Activated CD4-positive, alpha-beta T cell treated with anti-CD3 and anti-CD28 coated beads, Interleukin-2, amount 50 U/mL, for 4 hours (primary cell): ENCODE results near the gene RNF141.

Source experiments
- DNase-seq, 2 experiments: peaks; one replicate each; pipeline ENCODE4 v3.0.0-alpha.2; 2020

Gene RNF141

DNA sequence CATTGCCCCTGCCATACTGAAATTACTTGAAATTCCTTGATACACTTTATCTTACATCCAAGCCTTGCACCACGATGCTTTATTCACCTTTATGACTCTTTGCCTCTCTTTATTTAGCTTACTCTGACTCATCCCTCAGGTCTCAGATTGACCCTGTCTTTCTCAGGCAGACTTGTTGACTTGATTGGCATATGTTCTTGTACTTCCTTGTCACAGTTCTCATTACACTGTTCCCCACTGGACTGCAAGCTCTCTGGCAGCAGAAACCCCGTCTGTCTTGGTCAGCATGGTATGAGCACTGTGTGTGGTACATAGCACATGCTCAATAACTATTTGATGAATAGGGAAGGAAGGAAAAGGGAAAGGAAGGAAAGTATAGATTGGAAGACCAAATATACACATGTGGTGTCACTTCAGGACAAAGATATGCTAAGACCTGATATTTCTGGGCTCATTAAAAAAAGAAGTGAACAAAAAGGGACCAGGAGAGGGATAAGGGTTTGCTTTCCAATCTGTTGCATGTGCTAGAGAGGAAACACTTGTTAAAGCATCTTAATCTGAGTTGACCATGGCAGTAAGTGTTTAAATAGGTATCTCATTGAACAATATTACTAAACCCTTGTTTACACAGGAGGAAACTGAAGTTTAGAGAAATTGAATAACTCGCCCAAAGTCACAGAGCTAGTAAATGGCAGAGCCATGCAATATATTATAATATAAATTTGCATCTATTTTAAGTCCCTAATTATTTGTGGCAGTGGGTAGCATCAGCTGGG, 20.2 kb upstream of the RNF141 start:
- no peak for DNase-seq

GRCh38 chr11:10558288-10558687, 17.3 kb upstream of the RNF141 start:
- no peak for DNase-seq

GRCh38 chr11:10556590-10556989, 15.6 kb upstream of the RNF141 start:
- DNase-seq: no peak

DNA sequence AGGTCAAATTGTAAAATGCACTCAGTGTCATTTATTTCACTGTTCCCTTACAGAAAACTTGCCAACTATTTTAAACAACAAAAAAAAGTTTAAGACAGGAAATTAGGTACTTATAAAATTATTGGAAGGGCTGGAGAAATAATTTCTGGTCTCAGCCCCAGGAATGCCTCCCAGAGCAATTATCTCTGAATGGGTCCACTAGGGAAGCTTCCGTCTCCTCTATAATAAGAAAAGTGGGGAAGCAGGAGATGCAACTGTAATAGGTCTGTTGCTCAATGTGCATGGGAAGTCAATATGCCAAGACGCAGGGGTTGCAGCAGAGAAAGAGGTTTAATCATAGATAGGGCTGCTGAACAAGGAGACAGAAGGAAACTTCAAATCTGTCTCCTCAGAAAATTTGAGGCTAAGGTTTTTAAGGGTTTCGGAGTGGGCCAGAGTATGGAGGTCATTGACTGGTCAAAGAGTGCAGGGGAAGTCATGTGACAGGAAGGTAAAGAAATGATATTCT, 10.9 kb upstream of the RNF141 start:
- no peak for DNase-seq

DNA sequence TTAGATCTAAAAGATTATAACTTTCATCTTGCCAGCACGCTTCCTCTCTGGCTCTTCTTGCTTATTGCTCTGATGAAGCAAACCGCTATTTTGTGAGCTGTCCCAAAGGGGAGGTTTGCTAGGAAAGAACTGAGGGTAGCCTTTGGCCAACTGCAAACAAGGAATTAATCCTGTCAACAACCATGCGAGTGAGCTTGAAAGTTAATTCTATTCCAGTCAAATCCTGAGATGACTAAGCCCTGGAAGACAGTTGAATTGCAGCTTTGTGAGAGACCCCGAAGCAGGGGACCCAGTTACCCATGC, 10.3 kb upstream of the RNF141 start:
- DNase-seq: no peak

- DNase-seq: no peak
These were observed 9.7 kb upstream of the RNF141 start for GRCh38 chr11:10550503-10551289.

- DNase-seq: no peak
These were observed 3.8 kb upstream of the RNF141 start for GRCh38 chr11:10544491-10545465.

DNA sequence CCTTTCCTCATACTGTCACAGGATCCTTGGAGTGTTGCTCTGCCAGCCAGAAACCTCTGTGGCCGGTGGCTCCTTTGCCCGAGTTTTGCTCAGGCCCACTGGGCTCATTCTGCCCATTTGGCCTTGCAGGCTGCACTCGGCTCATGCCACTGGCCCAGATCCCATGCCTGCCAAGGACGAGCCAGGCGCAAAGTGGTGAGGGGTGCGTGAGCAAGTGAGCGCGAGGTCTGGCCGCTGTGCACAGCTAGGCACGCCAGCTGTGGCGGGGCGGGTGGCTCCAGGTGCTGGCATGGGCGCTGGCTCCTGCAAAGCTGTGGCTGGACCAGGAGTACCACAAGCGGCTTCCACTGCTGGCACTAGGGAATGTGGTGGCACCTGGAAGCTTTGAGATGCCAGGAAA, 2.8 kb upstream of the RNF141 start:
- no peak for DNase-seq

GRCh38 chr11:10542776-10543175, 1.8 kb upstream of the RNF141 start:
- no peak for DNase-seq

DNA sequence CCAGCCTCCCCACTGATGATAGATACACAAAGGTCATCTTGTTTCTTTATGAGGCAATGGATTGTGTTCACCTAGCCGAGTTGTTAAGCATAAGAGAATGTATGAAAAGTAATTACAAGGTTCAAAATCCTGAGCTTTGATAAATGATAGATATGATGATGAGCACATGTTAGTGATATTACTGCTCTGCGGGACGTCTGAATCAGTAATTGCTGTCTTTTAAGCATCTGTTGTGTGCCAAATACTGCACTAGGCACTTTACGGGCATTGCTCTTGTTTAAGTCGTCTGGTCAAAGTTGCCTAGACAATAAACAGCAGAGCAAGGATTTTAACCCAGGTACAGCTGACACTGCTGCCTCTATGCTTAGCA, 559 bp upstream of the RNF141 start:
- DNase-seq: no peak

- DNase-seq: no peak
These were observed 457 bp downstream of the RNF141 start for GRCh38 chr11:10540546-10540914.

- no peak for DNase-seq
These were observed 1.6 kb downstream of the RNF141 start for GRCh38 chr11:10539339-10539738.

- no peak for DNase-seq
These were observed 2.1 kb downstream of the RNF141 start for GRCh38 chr11:10538924-10539323.

- no peak for DNase-seq
These were observed 3.4 kb downstream of the RNF141 start for GRCh38 chr11:10537600-10537999.

GRCh38 chr11:10534316-10534715, 6.7 kb downstream of the RNF141 start:
- no peak for DNase-seq

GRCh38 chr11:10533323-10533722, 7.7 kb downstream of the RNF141 start:
- DNase-seq: no peak

DNA sequence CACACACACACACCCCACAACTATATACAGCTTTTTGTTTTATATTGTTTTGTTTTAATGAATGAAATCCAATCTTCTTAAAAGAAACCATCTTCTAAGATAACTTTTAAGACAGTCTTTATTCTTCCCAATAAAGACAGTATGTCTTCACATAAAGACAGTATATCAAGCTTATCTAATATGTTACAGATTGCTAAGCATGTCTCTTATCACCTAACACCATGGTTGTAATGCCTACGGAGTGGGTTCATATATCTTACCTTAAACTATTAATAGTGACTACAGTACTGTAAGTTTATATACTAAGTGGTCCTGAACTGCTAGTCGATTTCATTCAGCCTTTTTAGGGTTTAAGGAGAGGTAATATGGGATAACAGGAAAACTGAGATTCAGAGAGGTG, 8.5 kb downstream of the RNF141 start:
- DNase-seq: no peak

DNA sequence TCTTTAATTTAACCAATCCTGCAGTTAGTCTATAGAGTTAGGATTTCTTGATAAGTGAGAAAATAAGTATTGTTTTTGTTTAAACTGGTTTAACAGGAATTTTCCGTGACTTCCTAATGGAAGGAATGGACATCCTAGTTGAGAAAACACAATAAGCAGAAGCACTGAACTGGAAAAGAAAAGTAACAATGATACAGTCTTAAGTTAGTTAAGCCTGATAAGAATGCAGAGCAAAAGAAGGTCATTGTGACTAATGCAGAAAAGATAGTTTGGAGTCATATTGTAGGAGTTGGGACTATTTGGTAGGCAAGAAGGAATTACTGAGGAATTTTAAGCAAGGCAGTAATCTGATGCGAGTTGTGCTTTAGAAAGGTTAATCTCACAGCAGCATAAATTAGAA, 11.7 kb downstream of the RNF141 start:
- DNase-seq: no peak

DNA sequence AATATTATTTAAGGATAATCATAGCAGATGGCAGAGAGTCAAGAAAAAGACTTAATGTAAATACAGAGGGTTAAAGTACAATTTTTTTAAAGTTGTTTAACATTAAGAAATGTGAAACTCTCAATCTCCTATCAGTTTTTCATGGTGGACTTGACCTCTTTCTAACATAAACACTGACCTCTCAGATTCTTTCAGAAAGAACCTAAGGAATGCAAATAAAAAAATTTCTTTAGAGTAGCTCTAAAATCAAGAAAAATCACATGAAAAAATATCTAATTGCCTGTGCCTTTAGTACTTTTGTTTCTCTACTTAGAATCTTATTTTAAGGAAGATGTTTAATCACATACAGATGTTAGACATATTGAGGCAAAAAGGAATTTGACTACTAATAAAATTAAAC, 12.9 kb downstream of the RNF141 start:
- no peak for DNase-seq

GRCh38 chr11:10526974-10527918, 13.7 kb downstream of the RNF141 start:
- no peak for DNase-seq

- no peak for DNase-seq
These were observed 16.5 kb downstream of the RNF141 start for GRCh38 chr11:10524471-10524870.

DNA sequence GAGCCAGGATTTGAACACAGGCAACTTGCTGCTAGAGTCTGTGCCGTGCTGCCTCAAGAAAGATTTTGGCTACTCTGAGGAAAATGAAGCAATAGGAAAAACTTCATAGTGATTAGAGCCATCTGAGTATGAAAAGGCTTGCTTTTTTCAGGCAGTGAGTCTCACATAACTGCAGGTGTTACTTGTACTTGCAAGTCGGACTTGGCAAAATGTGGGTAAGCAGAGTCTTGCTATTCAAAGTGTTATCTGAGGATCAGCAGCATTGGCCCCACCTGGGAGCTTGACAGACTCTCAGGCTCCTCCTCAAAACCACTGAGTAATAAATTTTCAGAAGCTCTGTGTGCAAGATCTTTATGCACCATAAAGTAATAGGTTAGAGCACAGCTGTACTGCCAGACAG, 18.1 kb downstream of the RNF141 start:
- DNase-seq: no peak
